Measurements from ENCODE around the gene TNRC6B.

Gene TNRC6B

DNA sequence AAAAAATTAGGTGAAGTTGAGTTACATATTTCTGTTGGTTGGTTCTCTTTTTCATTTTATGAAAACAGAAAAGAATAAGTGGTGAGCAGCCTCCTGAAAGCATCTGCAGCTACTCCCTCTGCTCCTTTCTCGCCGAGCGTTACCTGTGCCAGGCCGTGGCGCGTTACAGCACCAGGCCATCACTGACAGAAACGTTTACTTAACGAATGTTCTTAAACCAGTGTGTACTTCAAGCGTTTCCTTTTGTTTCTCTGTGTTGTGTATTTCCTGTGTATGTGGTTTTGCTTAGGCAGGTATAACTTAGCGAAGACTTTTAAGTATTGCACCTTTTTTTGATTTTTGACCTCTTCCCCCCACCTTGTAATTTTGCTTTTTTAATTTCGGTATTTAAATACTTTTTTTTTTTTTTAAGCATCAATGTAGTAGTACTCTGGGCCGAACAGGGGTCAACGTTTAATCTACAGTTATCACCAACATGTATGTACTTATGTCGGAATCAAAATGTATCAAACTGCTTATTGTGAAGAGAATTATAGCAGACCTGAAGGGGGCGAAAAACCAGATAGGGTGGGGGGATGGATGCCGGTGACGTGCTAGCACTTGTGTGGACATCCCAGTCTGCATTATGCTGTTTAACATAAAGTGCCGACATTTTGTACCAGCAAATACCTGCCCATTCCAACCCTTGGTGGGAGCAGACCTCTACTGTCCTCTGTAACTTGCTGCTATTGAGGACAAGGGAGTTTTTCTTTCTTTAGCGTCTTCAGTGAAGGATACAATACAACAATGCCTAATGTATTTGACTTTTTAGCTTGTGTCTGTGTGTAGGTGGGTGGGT, 147.0 kb downstream of the TNRC6B start:
- DNase-seq (ENCODE audit: low read depth): no peak
- TF ChIP-seq, protein P1, sequence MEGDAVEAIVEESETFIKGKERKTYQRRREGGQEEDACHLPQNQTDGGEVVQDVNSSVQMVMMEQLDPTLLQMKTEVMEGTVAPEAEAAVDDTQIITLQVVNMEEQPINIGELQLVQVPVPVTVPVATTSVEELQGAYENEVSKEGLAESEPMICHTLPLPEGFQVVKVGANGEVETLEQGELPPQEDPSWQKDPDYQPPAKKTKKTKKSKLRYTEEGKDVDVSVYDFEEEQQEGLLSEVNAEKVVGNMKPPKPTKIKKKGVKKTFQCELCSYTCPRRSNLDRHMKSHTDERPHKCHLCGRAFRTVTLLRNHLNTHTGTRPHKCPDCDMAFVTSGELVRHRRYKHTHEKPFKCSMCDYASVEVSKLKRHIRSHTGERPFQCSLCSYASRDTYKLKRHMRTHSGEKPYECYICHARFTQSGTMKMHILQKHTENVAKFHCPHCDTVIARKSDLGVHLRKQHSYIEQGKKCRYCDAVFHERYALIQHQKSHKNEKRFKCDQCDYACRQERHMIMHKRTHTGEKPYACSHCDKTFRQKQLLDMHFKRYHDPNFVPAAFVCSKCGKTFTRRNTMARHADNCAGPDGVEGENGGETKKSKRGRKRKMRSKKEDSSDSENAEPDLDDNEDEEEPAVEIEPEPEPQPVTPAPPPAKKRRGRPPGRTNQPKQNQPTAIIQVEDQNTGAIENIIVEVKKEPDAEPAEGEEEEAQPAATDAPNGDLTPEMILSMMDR (conservative IDR thresholded peaks at IDR 0.05; ENCODE audit: control insufficient read depth, insufficient read depth, low read depth, low read length): no peak
- no peak overlapping the region for H3K4me3 ChIP-seq (ENCODE audit: control insufficient read depth, low read depth, low read length)

GRCh38 chr22:40325315-40325714, 147.6 kb downstream of the TNRC6B start:
- TF ChIP-seq, protein P1 (conservative IDR thresholded peaks at IDR 0.05; ENCODE audit: control insufficient read depth, insufficient read depth, low read depth, low read length): no peak
- no peak for DNase-seq (ENCODE audit: low read depth)
- no peak overlapping the region for H3K4me3 ChIP-seq (ENCODE audit: control insufficient read depth, low read depth, low read length)

- peak; percentile 47 for DNase-seq (ENCODE audit: low read depth)
- H3K4me3 ChIP-seq (ENCODE audit: control insufficient read depth, low read depth, low read length): no peak overlapping the region
- TF ChIP-seq, protein P1 (conservative IDR thresholded peaks at IDR 0.05; ENCODE audit: control insufficient read depth, insufficient read depth, low read depth, low read length): no peak
Observed at GRCh38 chr22:40326905-40327735, 149.4 kb downstream of the TNRC6B start.

DNA sequence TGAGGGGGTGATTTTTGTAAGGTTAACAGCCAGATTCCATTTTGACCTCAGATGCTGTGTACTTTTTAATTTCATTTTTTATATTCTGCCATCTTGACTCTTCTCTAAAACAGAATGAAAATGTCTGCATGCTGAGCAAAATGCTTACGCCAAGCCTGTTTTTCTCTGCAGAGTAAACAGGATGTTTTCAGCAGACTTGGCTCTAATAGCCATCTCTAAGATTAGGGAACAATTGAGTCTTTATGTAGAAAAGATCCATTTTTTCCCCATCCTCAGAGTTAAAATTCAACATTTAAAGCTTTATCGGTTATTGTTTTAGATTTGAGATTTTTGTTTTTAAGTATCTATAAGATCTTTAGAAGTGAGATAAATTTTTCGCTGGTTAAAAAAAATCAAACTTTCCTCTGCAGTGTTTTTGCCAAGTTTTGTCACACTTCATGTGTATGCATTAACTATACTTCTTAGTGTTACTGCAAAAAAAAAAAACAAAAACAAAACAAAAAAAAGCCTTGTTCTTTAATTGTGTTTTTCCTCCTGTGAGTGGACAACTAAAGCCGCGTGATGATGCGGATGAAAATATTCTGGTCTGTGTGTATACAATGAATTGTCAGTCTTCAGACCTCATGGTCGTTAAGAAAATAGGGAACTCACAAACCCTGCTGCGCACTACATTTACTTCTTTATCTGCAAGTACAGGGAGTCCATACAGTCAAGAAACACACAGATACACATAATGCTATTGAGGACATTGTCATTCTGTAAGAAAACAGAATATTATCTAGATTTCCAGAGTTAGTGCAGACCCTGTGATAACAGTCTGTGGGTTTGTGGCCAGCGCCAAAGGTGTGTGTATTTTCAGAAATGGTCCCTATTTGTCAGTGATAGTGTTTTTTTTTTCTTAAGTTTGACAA, 151.1 kb downstream of the TNRC6B start:
- H3K4me3 ChIP-seq (ENCODE audit: control insufficient read depth, low read depth, low read length): no peak overlapping the region
- TF ChIP-seq, protein P1 (conservative IDR thresholded peaks at IDR 0.05; ENCODE audit: control insufficient read depth, insufficient read depth, low read depth, low read length): no peak
- DNase-seq (ENCODE audit: low read depth): no peak

DNA sequence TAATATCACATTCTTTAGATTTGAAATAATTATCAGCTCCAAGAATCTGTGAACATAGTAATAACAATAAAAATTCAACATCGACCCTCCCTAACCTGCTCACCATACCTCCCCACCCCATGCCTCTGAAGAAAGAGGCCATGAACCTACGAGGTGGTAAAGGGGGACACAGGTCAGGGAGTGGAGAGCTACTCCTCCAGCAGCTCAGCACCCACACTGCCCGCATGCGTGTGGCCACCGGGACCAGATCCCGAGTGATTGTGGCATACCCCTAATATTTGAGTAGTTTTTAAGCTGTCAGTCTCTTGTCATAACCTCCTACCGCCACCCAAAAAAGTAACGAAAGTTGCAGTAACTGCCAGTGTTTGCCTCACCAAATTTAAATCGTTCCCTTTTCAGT, 151.7 kb downstream of the TNRC6B start:
- H3K4me3 ChIP-seq (ENCODE audit: control insufficient read depth, low read depth, low read length): no peak overlapping the region
- DNase-seq (ENCODE audit: low read depth): no peak
- TF ChIP-seq, protein P1 (conservative IDR thresholded peaks at IDR 0.05; ENCODE audit: control insufficient read depth, insufficient read depth, low read depth, low read length): no peak

GRCh38 chr22:40330086-40330485, 152.4 kb downstream of the TNRC6B start:
- H3K4me3 ChIP-seq (ENCODE audit: control insufficient read depth, low read depth, low read length): no peak overlapping the region
- no peak for DNase-seq (ENCODE audit: low read depth)
- TF ChIP-seq, protein P1 (conservative IDR thresholded peaks at IDR 0.05; ENCODE audit: control insufficient read depth, insufficient read depth, low read depth, low read length): no peak

Measured in fibroblast of mammary gland (primary cell).